Measurements from ENCODE around the gene EBF3. TPM values are rescaled to one million over a fixed set of nuclear protein-coding genes. Genes with fewer than 3 reads are reported as not detected.

The EBF3 gene
- total and polyA plus RNA-seq, 11 donors, result 3.6 to 8.8 (median 5.4) TPM

DNA sequence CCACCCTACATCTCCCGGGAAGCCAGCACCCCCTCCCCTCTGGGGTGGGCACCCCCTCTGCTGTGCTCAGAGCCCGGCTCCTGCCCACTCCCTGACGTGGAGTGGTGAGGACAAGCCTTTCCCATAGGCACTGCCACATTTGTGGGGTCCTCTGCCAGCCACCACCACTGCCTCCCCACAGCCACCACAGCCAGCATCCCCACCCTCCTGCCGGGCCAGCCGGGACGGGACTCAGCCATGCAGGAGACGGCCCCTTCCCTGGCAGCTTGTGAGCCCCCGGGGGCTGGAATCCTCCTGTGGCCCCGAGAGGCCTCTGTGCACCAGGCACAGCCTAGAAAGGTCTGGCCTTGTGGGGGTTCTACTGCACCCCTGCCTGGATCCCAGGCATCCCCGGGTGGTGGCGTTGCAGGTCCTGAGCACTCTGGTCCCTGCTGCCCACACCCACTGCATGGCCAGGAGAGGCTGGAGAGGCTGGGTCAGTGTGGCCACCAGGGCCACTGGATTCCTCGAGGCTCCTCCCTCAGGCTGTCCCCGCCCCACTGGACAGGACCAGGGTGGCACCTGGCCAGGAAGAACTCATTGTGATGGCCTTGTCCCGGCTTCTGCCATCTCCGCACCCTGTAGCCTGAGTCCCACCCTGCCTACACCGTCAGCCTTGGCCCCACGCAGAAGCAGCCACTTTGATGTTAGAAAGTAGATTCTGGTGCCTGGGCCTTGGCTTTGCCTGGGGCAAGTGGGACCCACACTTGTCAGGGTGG is 148.0 kb downstream of the EBF3 start:
- WGBS, 4 donors, result 89 to 93% (median 91%) methylated on average over 12 to 17 of the region's 17 CpGs
- TF ChIP-seq CTCF (IDR thresholded peaks at IDR 0.05), result no peak
- no peak for TF ChIP-seq POLR2A (IDR thresholded peaks at IDR 0.05)
- Histone ChIP-seq H3K36me3 (no peaks in the 10 kb centered on the region), H3K27me3 (peaks cover 0 to 4% (median 0%) of the 10 kb centered on the region in 9 donors), H3K4me3 (no peak overlapping the region), H3K4me1 (no peaks in the 10 kb centered on the region), H3K27ac (no peak overlapping the region), H3K9me3 (peaks cover 0 to 20% (median 0%) of the 10 kb centered on the region in 12 donors)
- DNase-seq, result no peak
- ATAC-seq, result peak in 1 of 4 donors; percentile 23
- intact Hi-C loops (cut with DNase I), result no loop called here

DNA sequence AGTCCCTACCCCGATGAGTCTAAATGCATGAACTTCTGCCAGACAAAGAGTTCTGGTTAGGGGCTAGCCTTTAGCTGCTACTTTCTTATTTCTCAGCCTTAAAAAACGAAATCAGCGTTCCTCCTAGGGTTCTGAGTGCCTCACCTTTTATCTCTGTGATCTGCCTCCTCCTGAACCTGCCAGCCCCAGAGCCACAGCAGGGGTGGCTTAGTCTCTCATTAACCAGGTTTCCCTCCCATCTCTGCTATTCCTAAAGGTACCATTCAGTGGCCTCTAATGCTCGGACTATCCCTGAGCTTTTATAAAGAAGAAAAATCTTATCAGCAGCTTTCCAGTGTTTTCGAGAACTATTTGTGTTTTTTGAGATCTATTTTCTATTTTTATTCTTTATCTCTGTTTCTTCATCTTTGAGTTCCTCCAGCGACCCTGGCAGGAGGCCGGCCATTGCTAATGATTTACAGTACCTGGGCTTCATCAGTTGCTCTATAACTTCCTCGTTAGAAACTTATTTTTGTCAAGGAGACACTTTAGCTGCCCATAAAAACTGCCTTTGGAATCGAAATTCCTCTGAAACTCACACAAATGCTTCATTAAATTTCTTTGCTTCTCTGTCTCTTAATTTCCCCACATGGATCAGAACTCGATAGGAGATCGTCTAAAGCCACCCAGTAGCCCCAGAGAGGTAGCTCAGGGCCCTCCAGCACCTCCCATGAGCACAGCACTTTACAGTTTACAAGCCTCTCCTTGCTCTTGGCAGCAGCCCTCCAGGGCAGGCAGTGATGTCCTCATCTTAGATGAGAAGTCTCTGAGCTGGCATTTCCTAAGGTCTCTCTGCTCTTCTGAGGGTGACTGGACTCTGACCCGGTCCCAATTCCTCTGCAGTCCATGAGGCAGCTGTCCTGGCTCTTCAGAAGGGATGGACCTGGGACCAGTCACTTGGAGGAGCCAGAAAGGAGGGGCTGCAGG is 149.1 kb downstream of the EBF3 start:
- ATAC-seq (no peak), DNase-seq (no peak)
- H3K4me3 ChIP-seq, result no peak overlapping the region
- H3K9me3 ChIP-seq, result peaks cover 0 to 20% (median 0%) of the 10 kb centered on the region in 12 donors
- no peaks in the 10 kb centered on the region for H3K4me1 ChIP-seq
- intact Hi-C loops (cut with DNase I), result no loop called here
- no peak overlapping the region for H3K27ac ChIP-seq
- TF ChIP-seq POLR2A (IDR thresholded peaks at IDR 0.05), result no peak
- no peak for TF ChIP-seq CTCF (IDR thresholded peaks at IDR 0.05)
- peaks cover 0 to 4% (median 0%) of the 10 kb centered on the region in 9 donors for H3K27me3 ChIP-seq
- WGBS, 4 donors, result 72 to 78% (median 72%) methylated on average over 12 of the region's 12 CpGs
- no peaks in the 10 kb centered on the region for H3K36me3 ChIP-seq

- intact Hi-C loops (cut with DNase I), result no loop called here
- Histone ChIP-seq H3K4me1 (no peaks in the 10 kb centered on the region), H3K27me3 (peaks cover 0 to 4% (median 0%) of the 10 kb centered on the region in 9 donors), H3K27ac (no peak overlapping the region), H3K9me3 (peaks cover 0 to 5% (median 0%) of the 10 kb centered on the region in 12 donors), H3K4me3 (no peak overlapping the region), H3K36me3 (no peaks in the 10 kb centered on the region)
- no peak for DNase-seq
- no peak for ATAC-seq
- TF ChIP-seq POLR2A (IDR thresholded peaks at IDR 0.05), result no peak
- no peak for TF ChIP-seq CTCF (IDR thresholded peaks at IDR 0.05)
- 78 to 90% (median 85%) methylated on average over 7 of the region's 7 CpGs for WGBS, 4 donors
Measured at GRCh38 chr10:129812398-129812797, 151.7 kb downstream of the EBF3 start.

- ATAC-seq (no peak), DNase-seq (no peak)
- Histone ChIP-seq H3K27me3 (peaks cover 0 to 4% (median 0%) of the 10 kb centered on the region in 9 donors), H3K27ac (no peak overlapping the region), H3K36me3 (no peaks in the 10 kb centered on the region), H3K4me1 (no peaks in the 10 kb centered on the region), H3K4me3 (no peak overlapping the region), H3K9me3 (peaks cover 0 to 10% (median 0%) of the 10 kb centered on the region in 12 donors)
- 86 to 96% (median 90%) methylated on average over 5 to 9 of the region's 9 CpGs for WGBS, 4 donors
- TF ChIP-seq CTCF (IDR thresholded peaks at IDR 0.05), result no peak
- intact Hi-C loops (cut with DNase I), result no loop called here
Measured at GRCh38 chr10:129811208-129811607, 152.9 kb downstream of the EBF3 start.
